Uterus (tissue), 4 donors: ENCODE data around the gene CACNB2. TPM values are rescaled to one million over a fixed set of nuclear protein-coding genes. Genes with fewer than 3 reads are reported as not detected.

Source experiments
- DNase-seq, 2 donors: peaks; one replicate each; pipeline ENCODE4 v3.0.0-alpha.2; 2019 to 2020
- H3K27ac ChIP-seq, 2 donors: fragments of 200-600 bp; sonication (generic); 1 replicate in 1 of 2; 2 replicates in 1 of 2; pipeline ENCODE4 v1.5.1; 2016 to 2018
- H3K27me3 ChIP-seq, 2 donors: fragments of 200-600 bp; sonication (generic); one replicate each; pipeline ENCODE4 v1.5.1; 2018 to 2019; ENCODE audit warnings: control low read depth in 1 of 2
- H3K36me3 ChIP-seq, 2 donors: fragments of 200-600 bp; sonication (generic); one replicate each; pipeline ENCODE4 v1.5.1; 2019; ENCODE audit warnings: control low read depth in 1 of 2
- H3K4me1 ChIP-seq, 2 donors: fragments of 200-600 bp; sonication (generic); one replicate each; pipeline ENCODE4 v1.5.1; 2018 to 2019; ENCODE audit warnings: control low read depth in 1 of 2
- H3K4me3 ChIP-seq, 2 donors: fragments of 200-600 bp; sonication (generic); 1 replicate in 1 of 2; 2 replicates in 1 of 2; pipeline ENCODE4 v1.5.1; 2018 to 2019; ENCODE audit warnings: mild to moderate bottlenecking in 1 of 2
- H3K9me3 ChIP-seq, 2 donors: fragments of 200-600 bp; sonication (generic); one replicate each; pipeline ENCODE4 v1.5.1; 2019; ENCODE audit warnings: control low read depth in 1 of 2
- POLR2A ChIP-seq, 2 donors: fragments of 450-650 bp; IDR thresholded peaks; one replicate each; pipeline ENCODE4 v1.6.1; 2016; ENCODE audit warnings: antibody characterized with exemption in 2 of 2, mild to moderate bottlenecking in 1 of 2, moderate library complexity in 1 of 2
- intact Hi-C: fragments of 100-400 bp; cut with DNase I; formaldehyde crosslinking; loops from one replicate; pipeline ENCODE4 v1.15.1; 2023; ENCODE audit warnings: low total_unique reads
- total RNA-seq, 4 donors: library from RNA; depleted of rRNA in 3 of 4; stranded (reverse); fragments of >200 nt in 3 of 4; gene quantifications; one replicate each; pipeline versions ENCODE4 v1.1.0 to v1.2.4, GENCODE V29; 2014 to 2023
- TF ChIP-seq, protein P1 (sequence below), 4 experiments: fragments of 200-600 bp in 2 of 4; fragments of 450-650 bp in 2 of 4; sonication (generic) in 2 of 4; IDR thresholded peaks; one replicate each; pipeline ENCODE4 v1.5.1; 2016 to 2019; ENCODE audit warnings: antibody characterized with exemption in 4 of 4, mild to moderate bottlenecking in 2 of 4, moderate library complexity in 1 of 4
- donor health status: DM: yes; HTN: yes; CAD: no.

The CACNB2 gene
- total RNA-seq: 10 to 100 TPM; 19.4 to 33.0 (median 27.0) TPM

DNA sequence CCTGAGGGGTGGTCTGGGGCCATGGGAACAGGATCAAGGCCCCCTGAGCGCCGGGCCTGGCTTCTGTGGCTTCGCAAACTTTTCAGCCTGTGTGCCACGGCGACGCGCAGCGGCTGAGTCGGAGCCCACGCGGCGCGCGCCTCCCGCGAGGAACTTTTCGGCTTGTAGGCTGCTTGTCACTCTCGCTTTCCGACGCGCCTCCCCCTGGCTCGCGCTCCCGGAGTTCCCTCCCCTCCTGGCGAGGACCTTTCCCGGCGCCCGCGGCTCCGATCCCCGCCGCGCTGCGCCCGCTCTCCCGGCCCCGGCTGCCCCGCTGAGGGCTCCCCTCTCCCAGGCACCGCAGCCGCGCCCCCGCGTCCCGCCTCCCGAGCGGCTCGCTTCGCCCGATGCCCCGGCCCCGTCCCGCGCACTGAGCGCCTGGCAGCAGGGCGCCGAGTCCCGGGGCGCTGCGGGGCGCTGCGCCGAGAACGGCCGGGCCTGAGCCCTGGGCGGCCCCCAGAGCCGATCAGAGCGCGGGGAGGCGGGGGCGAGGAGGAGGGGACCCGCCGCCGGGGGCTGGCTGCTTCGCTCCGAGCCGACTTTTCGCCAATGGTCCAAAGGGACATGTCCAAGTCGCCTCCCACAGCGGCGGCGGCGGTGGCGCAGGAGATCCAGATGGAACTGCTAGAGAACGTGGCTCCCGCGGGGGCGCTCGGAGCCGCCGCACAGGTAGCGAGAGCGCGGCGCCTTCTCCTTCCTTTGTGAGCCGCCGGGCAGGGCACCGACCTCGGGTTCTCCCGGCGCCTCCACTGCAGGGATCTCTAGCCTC is at the start of gene CACNB2:
TSS of gene CACNB2 (plus strand) at position 276 of the 808 bp plus-strand sequence.
- no peaks in the 10 kb centered on the region for H3K36me3 ChIP-seq
- peak within 1 kb of the TSS; percentile 89 to 95 for H3K27ac ChIP-seq
- peaks cover 0 to 7% of the 10 kb centered on the region in 2 donors for H3K4me1 ChIP-seq
- H3K27me3 ChIP-seq: no peaks in the 10 kb centered on the region
- peak; percentile 83 to 84 for DNase-seq
- H3K4me3 ChIP-seq: peak within 1 kb of the TSS; percentile 52 to 80
- peak in 1 of 2 donors; percentile 67 for TF ChIP-seq POLR2A (IDR thresholded peaks at IDR 0.05)
- TF ChIP-seq, protein P1, sequence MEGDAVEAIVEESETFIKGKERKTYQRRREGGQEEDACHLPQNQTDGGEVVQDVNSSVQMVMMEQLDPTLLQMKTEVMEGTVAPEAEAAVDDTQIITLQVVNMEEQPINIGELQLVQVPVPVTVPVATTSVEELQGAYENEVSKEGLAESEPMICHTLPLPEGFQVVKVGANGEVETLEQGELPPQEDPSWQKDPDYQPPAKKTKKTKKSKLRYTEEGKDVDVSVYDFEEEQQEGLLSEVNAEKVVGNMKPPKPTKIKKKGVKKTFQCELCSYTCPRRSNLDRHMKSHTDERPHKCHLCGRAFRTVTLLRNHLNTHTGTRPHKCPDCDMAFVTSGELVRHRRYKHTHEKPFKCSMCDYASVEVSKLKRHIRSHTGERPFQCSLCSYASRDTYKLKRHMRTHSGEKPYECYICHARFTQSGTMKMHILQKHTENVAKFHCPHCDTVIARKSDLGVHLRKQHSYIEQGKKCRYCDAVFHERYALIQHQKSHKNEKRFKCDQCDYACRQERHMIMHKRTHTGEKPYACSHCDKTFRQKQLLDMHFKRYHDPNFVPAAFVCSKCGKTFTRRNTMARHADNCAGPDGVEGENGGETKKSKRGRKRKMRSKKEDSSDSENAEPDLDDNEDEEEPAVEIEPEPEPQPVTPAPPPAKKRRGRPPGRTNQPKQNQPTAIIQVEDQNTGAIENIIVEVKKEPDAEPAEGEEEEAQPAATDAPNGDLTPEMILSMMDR (IDR thresholded peaks at IDR 0.05): peak in 1 of 4 experiments; percentile 20
- H3K9me3 ChIP-seq: no peaks in the 10 kb centered on the region
- intact Hi-C loops: no loop called here

DNA sequence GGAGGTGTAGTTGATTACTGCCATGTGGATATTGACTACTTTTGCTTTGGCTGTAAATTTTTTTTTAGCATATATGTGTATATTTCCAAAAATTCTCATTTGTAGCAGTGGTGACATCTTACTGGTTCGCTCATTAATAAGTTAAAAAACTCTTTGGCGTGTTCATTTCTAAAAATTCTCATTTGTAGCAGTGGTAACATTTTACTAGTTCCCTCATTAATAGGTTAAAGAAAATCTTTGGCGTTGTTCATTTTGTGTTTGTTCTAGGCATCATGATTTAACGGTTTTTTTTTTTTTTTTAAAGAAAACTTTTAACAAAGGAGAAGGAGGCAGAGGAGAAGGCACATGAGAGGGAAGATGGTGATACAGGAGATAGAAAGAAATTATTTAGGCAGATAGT is 45.9 kb upstream of the CACNB2 start:
- Histone ChIP-seq H3K9me3 (no peaks in the 10 kb centered on the region), H3K36me3 (no peaks in the 10 kb centered on the region), H3K27ac (no peak overlapping the region), H3K4me3 (no peak overlapping the region), H3K27me3 (no peaks in the 10 kb centered on the region), H3K4me1 (no peaks in the 10 kb centered on the region)
- DNase-seq: no peak
- intact Hi-C loops: no loop called here
- TF ChIP-seq, protein P1 (IDR thresholded peaks at IDR 0.05): no peak
- no peak for TF ChIP-seq POLR2A (IDR thresholded peaks at IDR 0.05)

DNA sequence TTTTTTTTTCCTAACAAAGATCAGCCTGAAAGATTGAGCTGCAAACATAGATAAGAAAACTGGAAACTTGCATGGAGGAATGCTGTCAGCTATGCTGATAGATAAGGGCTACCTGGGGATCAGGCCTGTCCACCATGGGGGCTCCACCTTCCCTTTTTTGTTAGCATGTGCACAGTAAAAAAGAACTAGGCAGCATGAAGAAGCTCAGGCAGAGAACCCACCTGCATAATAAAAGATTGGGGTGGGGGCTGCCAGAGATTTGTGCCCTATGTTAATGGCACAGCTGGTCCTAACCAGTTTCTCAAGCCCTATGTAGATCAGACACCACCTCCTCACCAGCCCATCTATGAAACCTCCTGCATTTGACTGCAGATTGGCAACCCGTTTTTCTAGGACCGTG is 45.4 kb upstream of the CACNB2 start:
- DNase-seq: no peak
- TF ChIP-seq, protein P1 (IDR thresholded peaks at IDR 0.05): no peak
- TF ChIP-seq POLR2A (IDR thresholded peaks at IDR 0.05): no peak
- Histone ChIP-seq H3K4me3 (no peak overlapping the region), H3K4me1 (no peaks in the 10 kb centered on the region), H3K27me3 (no peaks in the 10 kb centered on the region), H3K9me3 (no peaks in the 10 kb centered on the region), H3K36me3 (no peaks in the 10 kb centered on the region), H3K27ac (no peak overlapping the region)
- intact Hi-C loops: no loop called here

DNA sequence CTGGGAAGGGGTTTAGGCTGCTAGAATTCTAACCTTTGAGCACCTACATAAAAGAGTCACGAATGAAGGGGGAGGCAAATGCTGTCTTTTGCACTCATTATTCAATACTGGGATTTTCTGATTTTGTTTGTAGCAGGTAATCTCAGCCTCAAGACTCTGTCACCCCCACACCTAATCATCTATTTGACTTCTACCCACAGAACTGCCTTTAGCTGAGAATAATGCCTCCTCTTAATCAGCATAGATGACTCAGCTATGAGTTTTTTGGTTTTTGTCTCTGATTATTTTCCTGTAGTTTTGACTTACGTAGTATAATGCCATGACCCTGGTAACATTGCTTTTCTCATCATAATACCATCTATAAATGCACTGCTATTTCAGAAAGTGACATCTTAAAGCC is 42.7 kb upstream of the CACNB2 start:
- no peaks in the 10 kb centered on the region for H3K9me3 ChIP-seq
- intact Hi-C loops: no loop called here
- TF ChIP-seq POLR2A (IDR thresholded peaks at IDR 0.05): no peak
- TF ChIP-seq, protein P1 (IDR thresholded peaks at IDR 0.05): no peak
- H3K36me3 ChIP-seq: no peaks in the 10 kb centered on the region
- no peaks in the 10 kb centered on the region for H3K4me1 ChIP-seq
- DNase-seq: no peak
- no peak overlapping the region for H3K27ac ChIP-seq
- H3K4me3 ChIP-seq: no peak overlapping the region
- no peaks in the 10 kb centered on the region for H3K27me3 ChIP-seq

DNA sequence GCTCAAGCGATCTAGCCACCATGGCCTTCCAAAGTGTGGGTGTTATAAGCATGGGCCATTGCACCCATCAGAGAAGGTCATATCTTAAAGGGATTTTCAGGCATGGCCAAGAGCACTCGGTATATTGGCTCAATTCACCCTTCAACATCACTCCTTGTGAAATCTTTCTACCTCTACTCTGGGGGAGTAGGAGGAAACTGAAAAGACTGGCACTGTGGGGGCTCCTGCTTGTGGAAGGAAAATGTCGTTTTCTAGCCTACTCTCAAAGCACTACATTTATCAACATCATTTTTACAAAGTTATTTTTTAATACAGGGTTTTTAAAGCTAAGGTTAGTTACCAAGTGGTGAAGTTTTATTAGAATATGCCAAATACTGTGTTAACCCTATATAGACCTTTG is 42.0 kb upstream of the CACNB2 start:
- H3K4me1 ChIP-seq: no peaks in the 10 kb centered on the region
- TF ChIP-seq, protein P1 (IDR thresholded peaks at IDR 0.05): no peak
- no peak for TF ChIP-seq POLR2A (IDR thresholded peaks at IDR 0.05)
- H3K36me3 ChIP-seq: no peaks in the 10 kb centered on the region
- H3K4me3 ChIP-seq: no peak overlapping the region
- H3K9me3 ChIP-seq: no peaks in the 10 kb centered on the region
- intact Hi-C loops: no loop called here
- no peak overlapping the region for H3K27ac ChIP-seq
- H3K27me3 ChIP-seq: no peaks in the 10 kb centered on the region
- no peak for DNase-seq
